Measurements from ENCODE around the gene EEIG1.

Gene EEIG1

GRCh38 chr9:127942216-127943010 lies 38.4 kb downstream of the EEIG1 start:
- no peak for DNase-seq (ENCODE audit: low read depth in 1 of 2, low spot score in 1 of 2)

GRCh38 chr9:127941961-127942215 lies 38.9 kb downstream of the EEIG1 start:
- DNase-seq (ENCODE audit: low read depth in 1 of 2, low spot score in 1 of 2): no peak

GRCh38 chr9:127941062-127941960 lies 39.5 kb downstream of the EEIG1 start:
- DNase-seq (ENCODE audit: low read depth in 1 of 2, low spot score in 1 of 2): no peak

DNA sequence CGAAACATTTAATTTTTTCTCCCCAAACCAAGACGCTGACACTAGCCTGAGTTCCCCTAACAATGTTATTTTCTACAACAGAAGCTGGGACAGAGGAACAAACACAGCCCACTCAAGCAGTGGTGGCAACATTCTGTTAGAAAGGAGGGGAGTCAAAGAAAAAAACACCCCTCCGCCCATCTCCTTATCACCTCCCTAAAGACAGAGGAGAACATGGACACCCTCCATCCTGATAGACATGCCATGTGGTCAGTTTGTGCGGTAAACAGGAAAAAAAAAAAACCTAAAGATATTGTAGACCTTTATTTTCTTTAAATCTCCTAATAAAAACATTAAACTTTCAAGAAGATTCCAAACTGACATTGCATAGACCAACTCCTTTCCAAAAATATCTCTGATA lies 40.2 kb downstream of the EEIG1 start:
- no peak for DNase-seq (ENCODE audit: low read depth in 1 of 2, low spot score in 1 of 2)

GRCh38 chr9:127938298-127938690 lies 42.5 kb downstream of the EEIG1 start:
- no peak for DNase-seq (ENCODE audit: low read depth in 1 of 2, low spot score in 1 of 2)

DNA sequence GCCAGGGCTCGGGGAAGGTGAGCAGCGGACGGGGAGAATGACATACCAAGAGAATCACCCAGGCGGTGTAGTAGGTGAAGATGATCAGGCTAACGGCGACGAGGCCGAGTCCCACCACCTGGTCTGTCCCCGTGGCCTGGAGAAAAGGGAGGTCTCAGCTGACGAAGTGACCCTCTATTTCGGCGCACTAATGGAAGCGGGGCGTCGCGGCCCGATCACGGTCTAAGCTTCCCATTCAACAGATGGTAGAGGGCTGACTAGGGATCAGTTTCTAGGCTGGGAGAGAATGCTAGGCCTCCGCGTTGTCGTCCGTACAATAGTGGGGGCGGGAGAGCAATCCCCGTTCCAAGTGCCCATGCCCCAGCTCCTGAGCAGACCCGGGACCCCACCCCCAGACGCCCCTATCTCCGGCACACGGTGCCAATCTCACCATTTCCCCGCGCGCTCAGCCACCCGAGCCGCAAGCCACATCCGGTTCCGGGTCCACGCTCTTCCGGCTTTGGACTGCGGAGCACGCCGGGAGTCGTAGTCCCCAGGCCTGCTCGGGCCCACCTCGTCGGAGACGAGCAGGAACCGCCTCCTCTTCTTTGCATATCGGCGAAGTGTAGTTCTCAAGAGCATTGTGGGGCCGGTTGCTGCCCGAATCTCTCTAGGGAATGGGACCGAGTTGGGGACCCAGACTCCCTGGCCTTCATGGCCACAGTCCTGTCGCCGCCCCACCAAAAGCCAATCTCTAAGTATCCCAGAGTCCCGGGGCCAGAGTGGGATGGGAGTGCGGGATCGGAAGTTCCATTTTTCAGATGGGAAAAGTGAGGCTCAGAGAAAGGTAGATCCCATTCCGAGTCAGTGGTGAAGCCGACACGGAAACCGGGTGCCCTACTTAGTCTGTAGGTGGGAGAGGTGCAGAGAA lies 43.1 kb downstream of the EEIG1 start, which contains the start of gene DPM2:
Gene DPM2 (minus strand): TSS at position 467 of the 910 bp plus-strand sequence. CDS start 34 bp downstream, at position 433.
- DNase-seq (ENCODE audit: low read depth in 1 of 2, low spot score in 1 of 2): peak; percentile 60 to 82

GRCh38 chr9:127937056-127937387 lies 43.8 kb downstream of the EEIG1 start:
- DNase-seq (ENCODE audit: low read depth in 1 of 2, low spot score in 1 of 2): no peak

- no peak for DNase-seq (ENCODE audit: low read depth in 1 of 2, low spot score in 1 of 2)
These were observed 44.4 kb downstream of the EEIG1 start for GRCh38 chr9:127936347-127936852.

DNA sequence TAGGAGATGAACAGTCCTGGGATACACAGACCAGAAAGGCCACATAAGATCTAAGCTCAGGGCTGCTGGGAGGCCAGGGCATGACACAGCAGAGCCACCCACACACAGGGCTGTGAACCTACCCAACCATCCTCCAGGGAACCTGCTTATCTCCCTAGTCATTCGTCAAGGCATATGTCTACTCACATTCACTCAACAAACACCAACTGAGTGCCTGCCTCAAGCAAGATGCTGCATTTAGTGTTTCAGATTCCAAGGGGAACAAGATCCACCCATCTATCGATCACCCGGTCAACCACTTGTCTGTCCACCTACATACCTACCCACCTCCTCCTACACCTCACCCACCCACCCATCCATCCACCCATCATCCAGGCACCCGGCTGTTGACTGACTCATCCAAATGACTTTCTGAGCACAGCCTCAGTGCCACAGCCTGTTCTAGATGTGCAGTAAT lies 45.0 kb downstream of the EEIG1 start:
- DNase-seq (ENCODE audit: low read depth in 1 of 2, low spot score in 1 of 2): no peak

- DNase-seq (ENCODE audit: low read depth in 1 of 2, low spot score in 1 of 2): no peak
These were observed 45.8 kb downstream of the EEIG1 start for GRCh38 chr9:127934986-127935385.

- DNase-seq (ENCODE audit: low read depth in 1 of 2, low spot score in 1 of 2): no peak
These were observed 46.5 kb downstream of the EEIG1 start for GRCh38 chr9:127934248-127934647.

DNA sequence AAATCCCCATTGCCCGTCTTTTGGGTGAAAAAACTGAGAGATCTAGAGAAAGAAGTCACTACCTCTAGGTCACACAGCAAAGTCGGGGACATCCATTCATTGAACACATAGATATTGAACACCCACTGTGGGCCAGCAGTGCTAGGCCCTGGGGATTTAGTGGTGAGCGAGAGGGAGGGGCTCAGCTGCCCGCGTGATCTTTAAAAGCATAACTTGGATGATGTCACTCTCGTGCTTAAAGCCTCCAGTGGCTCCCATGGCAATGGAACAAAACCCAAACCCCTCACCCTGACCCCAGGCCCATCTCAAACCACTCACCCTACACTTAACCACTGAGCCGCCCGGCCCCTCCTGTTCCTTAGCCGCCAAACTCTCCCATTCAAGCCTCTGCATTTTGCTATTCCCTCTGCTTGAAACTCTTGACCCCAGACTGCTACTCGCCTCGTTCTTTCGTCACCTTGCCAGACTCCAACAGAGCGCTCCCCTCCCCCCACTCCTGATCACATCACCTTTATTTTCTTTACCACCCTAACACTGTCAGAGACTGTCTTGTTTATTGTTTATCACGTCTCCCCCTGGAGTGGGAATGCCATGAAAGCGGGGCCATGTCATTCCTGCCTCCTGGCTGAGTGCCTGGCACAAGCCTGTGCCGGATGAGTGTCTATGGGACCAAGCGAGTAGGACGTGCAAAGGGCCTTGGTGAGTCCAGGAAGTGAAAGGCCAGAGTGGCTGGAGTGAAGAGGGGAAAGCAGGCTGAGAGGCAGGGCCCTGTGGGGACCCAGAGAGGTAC lies 49.5 kb downstream of the EEIG1 start:
- no peak for DNase-seq (ENCODE audit: low read depth in 1 of 2, low spot score in 1 of 2)
